ENCODE measurements around the gene PALM.
A peak's percentile ranks its signal among the peaks of the same experiment; 100 is the strongest.
"Not testable (repeated sequence)": the region's sequence is repeated elsewhere in the genome, so short reads cannot be mapped to it uniquely, and the experiment has no call there.

The PALM gene

DNA sequence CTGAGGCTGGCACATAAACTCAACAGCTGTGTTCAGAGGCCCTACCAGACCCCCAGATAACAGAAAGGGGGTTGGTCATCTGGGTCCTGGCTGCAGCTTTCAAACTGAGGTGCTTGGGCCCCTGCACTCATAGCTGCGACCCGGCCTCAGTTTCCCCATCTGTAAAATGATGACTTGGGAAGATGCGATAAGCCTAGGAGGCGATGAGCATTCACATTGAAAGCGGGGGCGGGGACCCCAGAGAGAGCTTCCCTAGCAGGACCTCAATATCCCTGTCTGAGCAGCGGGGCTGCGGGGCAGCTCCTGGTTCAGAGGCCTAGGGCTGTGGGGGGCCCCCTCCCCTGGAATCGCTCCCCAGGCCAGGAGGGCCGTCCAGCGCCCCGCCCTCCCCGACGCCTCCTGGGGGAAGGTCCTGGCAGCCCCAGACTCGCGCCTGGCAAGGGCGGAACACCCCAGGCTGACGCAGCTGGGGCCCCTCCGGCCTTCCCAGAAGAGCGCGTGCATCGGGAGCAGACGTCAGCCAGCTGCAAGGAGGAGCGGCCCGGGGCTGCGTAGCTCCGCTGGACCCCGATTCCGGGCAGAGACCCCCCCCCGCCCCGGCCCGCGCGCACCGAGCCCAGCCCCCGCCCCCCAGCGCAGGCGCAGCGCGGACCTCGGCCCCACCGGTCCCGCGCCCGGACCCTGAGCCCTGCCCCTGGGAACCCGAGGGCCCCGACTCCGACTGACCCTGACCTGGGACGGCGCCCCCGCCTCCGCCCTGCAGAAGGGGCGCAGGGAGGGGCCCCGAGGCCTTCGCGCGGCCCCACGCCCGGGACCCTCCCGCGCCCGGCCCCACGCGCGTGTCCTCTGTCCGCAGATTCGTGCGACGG, 29.1 kb upstream of the PALM start:
- DNase-seq (ENCODE audit: low read depth in 3 of 3) = peak in 1 of 3 experiments; percentile 17

DNA sequence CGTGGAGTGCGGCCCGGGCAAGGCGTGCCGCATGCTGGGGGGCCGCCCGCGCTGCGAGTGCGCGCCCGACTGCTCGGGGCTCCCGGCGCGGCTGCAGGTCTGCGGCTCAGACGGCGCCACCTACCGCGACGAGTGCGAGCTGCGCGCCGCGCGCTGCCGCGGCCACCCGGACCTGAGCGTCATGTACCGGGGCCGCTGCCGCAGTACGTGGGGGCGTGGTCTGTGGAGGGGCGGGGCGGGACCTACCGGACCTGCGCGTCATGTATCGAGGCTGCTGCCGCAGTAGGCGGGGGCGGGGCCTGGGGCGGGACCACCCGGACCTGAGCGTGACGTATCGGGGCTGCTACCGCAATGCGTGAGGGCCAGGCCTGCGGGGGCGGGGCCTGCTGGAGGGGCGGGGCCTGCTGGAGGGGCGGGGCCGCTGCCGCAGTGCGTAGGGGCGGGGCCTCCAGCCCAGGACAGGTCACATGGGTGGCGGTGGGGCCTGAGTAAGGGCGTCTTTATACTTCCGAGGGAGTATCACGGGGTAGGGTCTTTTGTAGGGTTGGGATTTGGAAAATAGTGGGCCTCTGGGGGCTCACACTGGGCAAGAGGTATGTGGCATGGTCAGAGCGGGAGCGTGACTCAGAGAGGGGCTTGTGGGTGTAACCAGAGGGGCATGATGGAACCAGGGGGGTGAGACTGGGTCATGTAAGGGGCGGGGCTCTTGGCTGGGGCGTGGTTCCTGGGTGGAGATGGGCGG, 28.3 kb upstream of the PALM start:
- DNase-seq (ENCODE audit: low read depth in 3 of 3) = peak; percentile 99 to 100 (median 100)

DNA sequence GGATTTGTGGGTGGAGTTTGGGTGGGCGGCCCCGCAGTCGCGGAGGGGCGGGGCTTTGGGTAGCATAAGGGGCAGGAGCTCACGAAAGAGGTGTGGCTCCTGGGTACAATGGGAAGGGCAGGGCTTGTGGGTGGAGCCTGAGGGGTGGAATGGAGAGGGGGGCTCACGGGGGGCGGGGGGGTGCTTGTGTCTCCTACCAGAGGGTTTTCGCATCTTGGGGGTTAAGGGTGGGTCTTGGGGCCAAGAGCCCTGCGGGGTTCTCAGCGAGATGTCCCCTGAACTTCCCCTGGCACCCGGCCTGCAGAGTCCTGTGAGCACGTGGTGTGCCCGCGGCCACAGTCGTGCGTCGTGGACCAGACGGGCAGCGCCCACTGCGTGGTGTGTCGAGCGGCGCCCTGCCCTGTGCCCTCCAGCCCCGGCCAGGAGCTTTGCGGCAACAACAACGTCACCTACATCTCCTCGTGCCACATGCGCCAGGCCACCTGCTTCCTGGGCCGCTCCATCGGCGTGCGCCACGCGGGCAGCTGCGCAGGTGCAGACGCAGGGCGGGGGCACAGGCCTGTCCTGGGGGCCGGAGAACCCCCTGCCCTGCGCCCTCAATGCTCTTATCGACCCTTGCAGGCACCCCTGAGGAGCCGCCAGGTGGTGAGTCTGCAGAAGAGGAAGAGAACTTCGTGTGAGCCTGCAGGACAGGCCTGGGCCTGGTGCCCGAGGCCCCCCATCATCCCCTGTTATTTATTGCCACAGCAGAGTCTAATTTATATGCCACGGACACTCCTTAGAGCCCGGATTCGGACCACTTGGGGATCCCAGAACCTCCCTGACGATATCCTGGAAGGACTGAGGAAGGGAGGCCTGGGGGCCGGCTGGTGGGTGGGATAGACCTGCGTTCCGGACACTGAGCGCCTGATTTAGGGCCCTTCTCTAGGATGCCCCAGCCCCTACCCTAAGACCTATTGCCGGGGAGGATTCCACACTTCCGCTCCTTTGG, 27.4 kb upstream of the PALM start:
- DNase-seq (ENCODE audit: low read depth in 3 of 3) = peak in 1 of 3 experiments; percentile 26

DNA sequence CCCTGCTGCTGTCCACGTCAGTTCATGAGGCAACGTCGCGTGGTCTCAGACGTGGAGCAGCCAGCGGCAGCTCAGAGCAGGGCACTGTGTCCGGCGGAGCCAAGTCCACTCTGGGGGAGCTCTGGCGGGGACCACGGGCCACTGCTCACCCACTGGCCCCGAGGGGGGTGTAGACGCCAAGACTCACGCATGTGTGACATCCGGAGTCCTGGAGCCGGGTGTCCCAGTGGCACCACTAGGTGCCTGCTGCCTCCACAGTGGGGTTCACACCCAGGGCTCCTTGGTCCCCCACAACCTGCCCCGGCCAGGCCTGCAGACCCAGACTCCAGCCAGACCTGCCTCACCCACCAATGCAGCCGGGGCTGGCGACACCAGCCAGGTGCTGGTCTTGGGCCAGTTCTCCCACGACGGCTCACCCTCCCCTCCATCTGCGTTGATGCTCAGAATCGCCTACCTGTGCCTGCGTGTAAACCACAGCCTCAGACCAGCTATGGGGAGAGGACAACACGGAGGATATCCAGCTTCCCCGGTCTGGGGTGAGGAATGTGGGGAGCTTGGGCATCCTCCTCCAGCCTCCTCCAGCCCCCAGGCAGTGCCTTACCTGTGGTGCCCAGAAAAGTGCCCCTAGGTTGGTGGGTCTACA, 25.9 kb upstream of the PALM start:
- DNase-seq (ENCODE audit: low read depth in 3 of 3) = no peak

DNA sequence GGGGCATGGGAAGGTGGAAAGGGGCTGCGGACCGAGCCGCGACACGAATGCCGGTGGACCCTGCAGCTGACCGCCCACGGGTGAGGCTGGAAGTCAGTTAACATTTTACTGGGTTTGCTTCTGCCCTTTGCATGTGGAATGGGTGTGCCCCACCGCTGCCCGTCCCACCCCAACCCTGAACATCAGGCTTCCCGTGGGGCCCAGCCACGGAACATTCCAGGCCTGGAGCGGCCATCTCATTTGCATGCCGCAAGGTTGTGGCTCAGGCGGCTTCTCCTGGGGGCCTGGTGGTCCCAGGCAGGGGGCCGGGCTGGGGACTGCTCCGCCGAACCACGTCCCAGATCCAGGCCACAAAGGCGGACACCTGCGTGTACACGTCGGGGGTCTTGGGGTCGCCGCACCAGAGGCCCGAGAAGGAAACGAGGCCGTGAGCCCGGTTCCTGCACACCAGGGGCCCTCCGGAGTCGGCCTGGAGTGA, 23.2 kb upstream of the PALM start:
- DNase-seq (ENCODE audit: low read depth in 3 of 3) = no peak

DNA sequence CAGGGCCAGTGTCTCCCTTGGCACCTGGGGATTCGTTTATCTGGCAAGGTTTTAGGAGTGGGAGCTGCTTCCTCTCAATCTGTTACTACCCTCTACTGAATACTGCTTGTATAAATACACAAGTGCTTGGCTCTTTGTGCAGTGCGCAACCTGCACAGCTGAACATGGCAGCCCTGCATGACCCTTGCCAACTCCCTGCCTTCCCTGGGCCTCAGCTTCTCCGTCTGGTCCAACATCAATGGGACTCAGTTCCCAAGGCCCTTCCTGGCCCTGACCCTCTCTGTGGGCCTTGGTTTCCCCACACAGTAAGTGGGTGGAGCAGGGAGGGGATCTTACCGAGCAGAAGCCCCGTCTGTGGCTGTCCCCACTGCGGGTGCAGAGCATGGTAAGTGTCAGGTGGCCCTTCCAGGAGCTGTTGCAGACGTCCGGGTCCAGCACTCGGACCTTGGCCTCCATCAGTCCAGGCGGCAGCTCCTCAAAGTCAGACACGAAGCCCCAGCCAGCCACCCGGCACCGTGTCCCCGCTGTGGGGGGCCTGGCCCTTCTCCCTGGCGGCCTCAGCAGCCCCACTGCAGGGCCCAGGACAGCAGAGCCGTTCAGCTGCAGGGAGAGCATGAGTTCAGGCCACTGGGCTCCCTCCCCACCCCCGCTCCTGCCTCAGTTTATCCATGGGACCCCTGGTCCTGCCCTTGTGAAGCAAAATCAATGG, 22.0 kb upstream of the PALM start:
- no peak for DNase-seq (ENCODE audit: low read depth in 3 of 3)

DNA sequence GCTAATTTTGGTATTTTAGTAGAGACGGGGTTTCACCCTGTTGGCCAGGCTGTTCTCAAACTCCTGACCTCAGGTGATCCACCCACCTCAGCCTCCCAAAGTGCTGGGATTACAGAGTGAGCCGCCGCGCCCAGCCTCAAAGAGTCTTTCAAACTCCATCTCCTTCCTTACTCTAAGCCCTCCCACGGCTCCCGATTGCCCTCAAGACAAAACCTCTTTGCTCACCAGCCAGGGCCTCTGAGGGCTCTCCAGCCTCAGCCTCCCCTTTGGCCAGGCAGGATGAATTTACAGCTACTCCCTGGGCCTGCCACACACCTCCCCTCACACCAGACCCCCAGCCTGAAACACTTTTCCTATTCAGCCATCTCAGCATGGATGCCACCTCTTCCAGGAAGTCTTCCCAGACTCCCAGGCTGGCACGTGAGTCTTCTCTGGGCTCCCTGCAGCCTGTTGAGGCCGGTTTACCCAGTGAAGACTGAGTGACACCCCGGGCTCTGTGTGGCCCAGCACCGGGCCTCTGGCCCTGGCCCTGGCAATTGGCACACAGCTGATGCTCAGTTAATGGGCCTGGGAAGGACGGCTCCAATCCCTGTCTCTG, 21.1 kb upstream of the PALM start:
- DNase-seq (ENCODE audit: low read depth in 3 of 3) = no peak

DNA sequence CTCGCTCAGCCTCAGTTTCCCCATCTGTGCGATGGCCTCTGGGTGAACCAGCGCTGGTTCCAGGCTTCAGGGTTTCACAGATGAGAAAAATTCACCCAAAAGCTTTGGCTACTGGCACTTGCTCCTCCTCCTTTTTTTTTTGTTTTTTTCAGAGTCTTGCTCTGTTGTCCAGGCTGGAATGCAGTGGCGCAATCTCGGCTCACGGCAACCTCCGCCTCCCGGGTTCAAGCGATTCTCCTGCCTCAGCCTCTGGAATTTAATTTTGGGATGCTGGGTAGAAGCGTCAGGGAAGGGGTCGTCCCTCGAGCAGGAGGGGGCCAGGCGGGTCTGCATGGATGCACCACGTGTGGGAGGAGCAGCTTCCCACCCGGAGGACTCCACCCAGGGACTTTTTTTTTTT, 20.5 kb upstream of the PALM start:
- DNase-seq (ENCODE audit: low read depth in 3 of 3) = no peak

DNA sequence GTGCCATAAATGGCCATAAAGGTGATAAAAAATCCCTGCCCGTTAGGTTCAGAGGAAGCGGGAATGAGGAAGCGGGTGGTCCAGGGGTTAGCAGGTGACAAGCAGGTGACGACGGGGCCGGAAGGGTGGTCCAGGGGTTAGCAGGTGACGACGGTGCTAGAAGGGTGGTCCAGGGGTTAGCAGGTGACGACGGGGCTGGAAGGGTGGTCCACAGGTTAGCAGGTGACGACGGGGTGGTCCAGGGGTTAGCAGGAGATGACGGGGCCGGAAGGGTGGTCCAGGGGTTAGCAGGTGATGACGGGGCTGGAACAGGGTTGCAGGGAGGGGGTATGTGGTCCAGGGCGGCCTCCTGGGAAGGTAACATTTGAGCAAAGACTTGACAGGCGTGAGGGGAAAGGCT, 19.7 kb upstream of the PALM start:
- no peak for DNase-seq (ENCODE audit: low read depth in 3 of 3)

DNA sequence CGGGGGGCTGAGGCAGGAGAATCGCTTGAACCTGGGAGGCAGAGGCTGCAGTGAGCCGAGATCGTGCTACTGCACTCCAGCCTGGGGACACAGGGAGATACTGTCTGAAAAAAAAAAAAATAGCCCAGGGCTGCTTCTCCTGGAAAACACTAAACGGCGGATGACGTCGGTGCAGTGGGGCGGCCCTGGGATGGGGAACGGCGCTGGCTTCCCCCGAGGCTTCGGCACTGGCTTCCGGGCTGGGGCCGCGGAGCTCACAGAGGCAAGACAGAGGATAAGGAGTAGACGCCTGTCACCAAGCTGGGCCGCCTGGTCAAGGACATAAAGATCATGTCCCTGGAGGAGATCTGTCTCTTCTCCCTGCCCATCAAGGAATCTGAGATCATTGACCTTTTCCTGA, 18.5 kb upstream of the PALM start:
- no peak for DNase-seq (ENCODE audit: low read depth in 3 of 3)

DNA sequence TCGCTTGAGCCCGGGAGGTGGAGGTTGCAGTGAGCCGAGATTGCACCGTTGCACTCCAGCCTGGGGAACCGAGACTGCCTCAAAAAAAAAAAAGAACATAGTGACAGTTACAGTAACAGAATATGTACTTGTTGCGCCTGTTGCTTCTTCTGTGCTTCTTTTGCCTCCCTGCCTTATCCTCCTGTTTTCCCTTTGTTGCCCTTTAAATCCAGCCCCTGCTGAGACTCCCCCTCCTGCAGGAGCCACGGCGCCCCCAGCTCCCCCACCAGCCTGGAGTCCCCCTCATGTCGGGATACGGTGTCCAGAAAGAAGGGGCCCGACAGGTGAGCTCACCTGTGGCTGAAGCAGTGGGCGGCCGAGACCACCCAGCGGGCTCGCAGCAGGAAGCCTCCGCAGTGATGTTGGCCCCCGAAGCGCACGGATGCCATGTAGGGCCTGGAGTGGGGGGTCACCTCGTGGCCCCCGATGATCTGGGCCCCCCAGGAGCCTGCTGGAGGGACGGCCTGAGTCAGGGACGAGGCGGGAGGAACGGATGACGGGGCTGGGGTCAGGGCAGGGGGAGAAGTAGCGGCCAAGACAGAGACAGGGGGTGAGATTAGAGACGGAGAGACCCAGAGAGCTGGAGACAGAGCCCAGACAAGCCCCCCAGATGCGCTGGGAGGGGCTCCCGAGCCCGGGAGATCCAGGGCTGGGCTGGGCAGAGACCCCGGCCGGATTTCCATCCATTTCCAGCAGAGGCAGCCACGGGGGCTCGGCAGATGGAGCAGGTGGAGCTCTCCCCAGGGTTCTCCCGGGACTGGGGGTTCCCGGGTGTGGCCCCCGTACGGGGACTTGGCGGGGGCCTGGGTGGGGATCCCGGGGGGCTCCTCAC, 14.0 kb upstream of the PALM start:
- no peak for DNase-seq (ENCODE audit: low read depth in 3 of 3)

DNA sequence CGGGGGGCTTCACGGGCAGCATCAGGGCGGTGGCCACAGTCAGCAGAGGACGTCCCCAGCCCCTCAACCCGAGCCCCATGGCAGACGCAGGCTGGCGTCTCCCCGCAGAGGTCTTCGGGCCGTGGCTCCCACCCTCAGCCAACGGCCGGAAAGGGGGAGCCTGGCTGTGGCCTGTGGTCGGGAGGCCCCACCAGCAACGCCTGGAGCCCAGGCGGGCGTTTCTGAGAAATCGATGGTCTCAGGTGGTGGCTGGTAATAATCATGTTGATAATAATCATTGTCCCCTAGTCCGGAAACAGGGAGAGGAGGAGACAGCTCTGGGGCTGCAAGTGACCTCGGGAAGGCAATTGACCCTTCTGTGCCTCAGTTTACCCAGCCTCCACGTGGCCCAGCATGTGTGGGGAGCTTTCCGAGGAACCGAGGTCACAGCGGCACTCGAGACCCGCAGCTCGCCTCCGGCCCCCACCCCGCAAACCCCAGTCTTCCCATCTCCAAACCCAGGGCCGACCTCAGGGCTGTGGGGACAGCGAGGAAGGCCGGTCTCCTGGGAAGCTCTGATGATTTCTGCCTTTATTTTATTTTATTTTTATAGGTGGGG, 13.3 kb upstream of the PALM start, which contains the start of gene PRSS57:
Gene PRSS57, minus strand, starts transcription at position 101 of the 598 bp plus-strand sequence. Its CDS starts 22 bp downstream, at position 79.
- no peak for DNase-seq (ENCODE audit: low read depth in 3 of 3)

DNA sequence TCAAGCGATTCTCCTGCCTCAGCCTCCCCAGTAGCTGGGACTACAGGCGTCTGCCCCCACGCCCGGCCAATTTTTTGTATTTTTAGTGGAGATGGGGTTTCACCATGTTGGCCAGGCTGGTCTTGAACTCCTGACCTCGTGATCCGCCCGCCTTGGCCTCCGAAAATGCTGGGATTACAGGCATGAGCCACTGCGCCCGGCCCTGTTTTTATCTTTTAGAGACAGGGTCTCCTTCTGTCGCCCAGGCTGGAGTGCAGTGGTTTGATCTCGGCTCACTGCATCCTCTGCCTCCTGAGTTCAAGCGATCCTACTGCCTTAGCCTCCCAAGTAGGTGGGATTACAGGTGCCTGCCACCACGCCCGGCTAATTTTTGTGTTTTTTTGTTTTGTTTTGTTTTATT, 10.2 kb upstream of the PALM start:
- DNase-seq (ENCODE audit: low read depth in 3 of 3) = not testable (repeated sequence)

DNA sequence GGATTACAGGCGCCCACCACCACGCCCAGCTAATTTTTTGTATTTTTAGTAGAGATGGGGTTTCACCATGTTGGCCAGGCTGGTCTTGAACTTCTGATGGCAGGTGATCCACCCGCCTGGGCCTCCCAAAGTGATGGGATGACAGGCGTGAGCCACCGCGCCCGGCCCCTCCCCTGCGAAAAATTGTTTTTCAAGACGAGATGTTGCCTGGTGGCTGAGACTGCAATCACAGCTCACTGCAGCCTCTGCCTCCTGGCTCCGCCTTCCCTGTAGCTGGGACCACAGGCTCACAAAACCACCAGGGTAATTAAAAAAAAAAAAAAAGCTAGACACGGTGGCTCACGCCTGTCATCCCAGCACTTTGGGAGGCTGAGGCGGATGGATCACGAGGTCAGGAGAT, 8.8 kb upstream of the PALM start:
- not testable (repeated sequence) for DNase-seq (ENCODE audit: low read depth in 3 of 3)

DNA sequence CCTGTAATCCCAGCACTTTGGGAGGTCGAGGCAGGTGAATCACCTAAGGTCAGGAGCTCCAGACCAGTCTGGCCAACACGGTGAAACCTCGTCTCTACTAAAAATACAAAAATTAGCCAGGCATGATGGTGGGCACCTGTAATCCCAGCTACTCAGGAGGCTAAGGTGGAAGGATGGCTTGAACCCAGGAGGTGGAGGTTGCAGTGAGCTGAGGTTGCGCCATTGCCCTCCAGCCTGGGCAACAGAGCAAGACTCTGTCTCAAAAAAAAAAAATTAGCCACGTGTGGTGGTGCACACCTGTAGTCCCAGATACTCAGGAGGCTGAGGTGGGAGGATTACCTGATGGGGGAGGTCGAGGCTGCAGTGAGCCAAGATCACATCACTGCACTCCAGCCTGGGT, 5.9 kb upstream of the PALM start:
- DNase-seq (ENCODE audit: low read depth in 3 of 3) = not testable (repeated sequence)

DNA sequence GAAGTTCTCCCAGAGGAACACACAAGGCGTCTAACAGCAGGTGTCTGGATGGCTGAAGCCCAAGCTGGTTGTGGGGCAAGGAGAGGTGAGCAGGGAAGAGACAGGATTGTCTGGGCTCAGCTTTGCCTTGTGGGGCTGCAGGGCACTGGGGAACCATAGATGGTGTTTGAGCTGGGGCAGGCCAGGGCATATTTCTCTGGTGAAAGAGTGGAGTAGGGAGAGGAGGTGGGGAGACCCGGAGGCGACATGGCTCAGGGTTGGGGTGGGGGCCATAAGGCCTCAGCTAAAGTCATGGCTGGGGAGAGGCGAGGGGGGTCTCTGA, 5.4 kb upstream of the PALM start:
- no peak for DNase-seq (ENCODE audit: low read depth in 3 of 3)

DNA sequence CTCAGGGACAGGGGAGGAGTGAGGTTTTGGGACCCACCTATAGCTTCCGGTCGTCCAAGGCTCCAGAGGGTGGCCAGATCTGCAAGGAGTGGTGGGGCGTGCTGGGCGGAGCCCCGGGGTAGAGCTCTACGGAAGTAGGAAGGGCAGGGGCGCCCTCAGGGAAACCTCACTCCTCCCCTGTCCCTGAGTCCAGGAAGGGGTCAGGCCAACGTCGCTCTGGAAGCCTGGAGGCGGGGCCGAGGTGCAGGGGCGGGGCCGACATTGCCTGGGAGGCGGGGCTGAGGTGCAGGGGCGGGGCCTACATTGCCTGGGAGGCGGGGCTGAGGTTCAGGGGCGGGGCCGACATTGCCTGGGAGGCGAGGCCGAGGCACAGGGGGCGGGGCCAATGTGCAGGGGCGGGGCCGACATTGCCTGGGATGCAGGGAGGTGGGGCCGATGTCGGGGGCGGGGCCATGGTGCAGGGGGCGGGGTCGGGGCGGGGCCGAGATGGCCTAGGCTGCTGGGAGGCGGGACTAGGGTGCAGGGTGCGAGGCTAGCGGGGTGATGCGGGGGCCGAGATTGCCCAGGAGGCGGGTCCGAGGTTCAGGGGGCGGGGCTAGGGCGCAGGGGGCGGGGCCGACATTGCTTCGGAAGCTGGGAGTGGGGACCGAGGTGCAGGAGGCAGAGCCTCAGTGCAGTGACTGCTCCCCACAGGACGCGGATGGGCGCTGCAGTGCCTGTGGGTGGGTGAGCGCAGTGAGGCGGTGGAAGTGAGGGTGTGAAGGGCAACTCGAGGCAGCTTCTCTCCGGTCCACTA, 4.9 kb upstream of the PALM start:
- DNase-seq (ENCODE audit: low read depth in 3 of 3) = peak; percentile 19 to 33 (median 22)

DNA sequence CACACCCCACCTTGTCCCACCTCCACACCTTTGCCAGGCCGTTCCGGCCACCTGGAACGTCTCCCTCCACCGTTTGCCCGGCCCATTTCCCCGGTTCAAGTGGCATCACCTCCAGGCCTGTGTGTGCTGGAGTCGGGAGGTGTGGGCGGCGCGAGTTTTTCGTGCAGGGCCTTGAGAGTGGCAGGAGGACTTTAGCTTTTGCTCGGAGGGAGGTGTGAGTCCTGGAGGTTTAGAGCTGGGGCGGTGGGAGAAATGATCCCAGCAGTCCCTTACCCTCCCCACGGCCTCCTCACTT, 4.3 kb upstream of the PALM start:
- no peak for DNase-seq (ENCODE audit: low read depth in 3 of 3)

All from stimulated activated CD4-positive, alpha-beta T cell treated with anti-CD3 and anti-CD28 coated beads, TNF-alpha, amount 100 ng/mL, for 4 hours (primary cell).